PC-3 (cell line): ENCODE data around the gene ZNF41. TPM values are rescaled to one million over a fixed set of nuclear protein-coding genes. Genes with fewer than 3 reads are reported as not detected.

Source experiments
- ATAC-seq: fragments of 200-7000 bp; cut with Tn5 transposase; 2 replicates; pipeline ENCODE4 v1.9.1; 2020; ENCODE audit warnings: mild to moderate bottlenecking, moderate library complexity
- BruUV-seq: library from RNA; stranded (reverse); fragments of 400-500 nt; replicated peaks from 2 replicates; lab custom pipeline; 2021; lab: Mats Ljungman, UMichigan
- CTCF ChIA-PET: fragments of 300-600 bp; sonication (Branson Sonifier 250); formaldehyde crosslinking; loops from one replicate; lab custom pipeline; 2022; ENCODE audit warnings: antibody characterized with exemption; lab: Charles Lee
- POLR2A ChIA-PET: fragments of 300-600 bp; sonication (Branson Sonifier 250); formaldehyde crosslinking; loops from one replicate; lab custom pipeline; 2022; ENCODE audit warnings: antibody characterized with exemption; ENCODE audit not compliant: unreplicated experiment; lab: Charles Lee
- DNase-seq: peaks from one replicate; pipeline ENCODE4 v3.0.0-alpha.2; 2015
- H2AFZ ChIP-seq: fragments of 300-600 bp; sonication (generic); 2 replicates; pipeline ENCODE4 v1.6.0; 2016; ENCODE audit warnings: antibody characterized with exemption, low read length
- H3F3A ChIP-seq: fragments of 300-600 bp; sonication (generic); one replicate; pipeline ENCODE4 v1.6.0; 2017; ENCODE audit warnings: antibody characterized with exemption, low read length, control low read depth, mild to moderate bottlenecking; ENCODE audit not compliant: unreplicated experiment
- H3K27ac ChIP-seq: fragments of 300-600 bp; sonication (generic); 2 replicates; pipeline ENCODE4 v1.5.1; 2016; ENCODE audit warnings: mild to moderate bottlenecking, low read length
- H3K27me3 ChIP-seq: fragments of 300-600 bp; sonication (generic); 2 replicates; pipeline ENCODE4 v1.6.1; 2016; ENCODE audit warnings: low read length, mixed read lengths
- H3K36me3 ChIP-seq: fragments of 300-600 bp; sonication (generic); 2 replicates; pipeline ENCODE4 v1.6.1; 2016; ENCODE audit warnings: low read depth, mixed run types, low read length, mixed read lengths
- H3K4me1 ChIP-seq: fragments of 300-600 bp; sonication (generic); 2 replicates; pipeline ENCODE4 v1.5.1; 2016; ENCODE audit warnings: low read length; ENCODE audit not compliant: insufficient read depth
- H3K4me2 ChIP-seq: fragments of 300-600 bp; sonication (generic); 2 replicates; pipeline ENCODE4 v1.6.0; 2016; ENCODE audit warnings: low read length
- H3K4me3 ChIP-seq: fragments of 300-600 bp; sonication (generic); 2 replicates; pipeline ENCODE4 v1.5.1; 2016; ENCODE audit warnings: mild to moderate bottlenecking, low read length, mixed read lengths
- H3K79me2 ChIP-seq: fragments of 300-600 bp; sonication (generic); 2 replicates; pipeline ENCODE4 v1.6.1; 2017; ENCODE audit warnings: low read length, mixed read lengths
- H3K9ac ChIP-seq: fragments of 300-600 bp; sonication (generic); 2 replicates; pipeline ENCODE4 v1.6.0; 2016; ENCODE audit warnings: mild to moderate bottlenecking, low read length
- H3K9me2 ChIP-seq: fragments of 300-600 bp; sonication (generic); replicated peaks from 2 replicates; pipeline ENCODE4 v1.6.1; 2016; ENCODE audit warnings: mixed run types, low read length, mixed read lengths
- H3K9me3 ChIP-seq: fragments of 300-600 bp; sonication (generic); 2 replicates; pipeline ENCODE4 v1.6.1; 2016; ENCODE audit warnings: low read length, mixed read lengths
- H4K20me1 ChIP-seq: fragments of 300-600 bp; sonication (generic); 2 replicates; pipeline ENCODE4 v1.6.1; 2016; ENCODE audit warnings: low read length, mixed read lengths
- CTCF ChIP-seq: fragments of 300-600 bp; sonication (generic); conservative IDR thresholded peaks from 2 replicates; pipeline ENCODE4 v1.5.1; 2017; ENCODE audit warnings: antibody characterized with exemption, low read depth, mild to moderate bottlenecking, low read length
- EZH2 ChIP-seq: fragments of 300-600 bp; sonication (generic); IDR thresholded peaks from one replicate; pipeline ENCODE4 v1.6.1; 2017; ENCODE audit warnings: antibody characterized with exemption, mild to moderate bottlenecking, low read length; ENCODE audit not compliant: unreplicated experiment
- EZH2phosphoT487 ChIP-seq: fragments of 300-600 bp; sonication (generic); IDR thresholded peaks from 2 replicates; pipeline ENCODE4 v1.6.1; 2018; ENCODE audit warnings: mild to moderate bottlenecking, antibody characterized with exemption, low read length, borderline replicate concordance
- intact Hi-C: fragments of 100-400 bp; cut with micrococcal nuclease; formaldehyde crosslinking; loops from 2 replicates; pipeline ENCODE4 v1.9.0; 2023
- total RNA-seq: library from RNA; depleted of rRNA; stranded (reverse); fragments of >200 nt; gene quantifications from 2 replicates; pipeline ENCODE4 v1.2.3, GENCODE V29; 2014; rRNA removed

The ZNF41 gene
- total RNA-seq, 1 experiment from 2014 or later: 11.3 TPM

DNA sequence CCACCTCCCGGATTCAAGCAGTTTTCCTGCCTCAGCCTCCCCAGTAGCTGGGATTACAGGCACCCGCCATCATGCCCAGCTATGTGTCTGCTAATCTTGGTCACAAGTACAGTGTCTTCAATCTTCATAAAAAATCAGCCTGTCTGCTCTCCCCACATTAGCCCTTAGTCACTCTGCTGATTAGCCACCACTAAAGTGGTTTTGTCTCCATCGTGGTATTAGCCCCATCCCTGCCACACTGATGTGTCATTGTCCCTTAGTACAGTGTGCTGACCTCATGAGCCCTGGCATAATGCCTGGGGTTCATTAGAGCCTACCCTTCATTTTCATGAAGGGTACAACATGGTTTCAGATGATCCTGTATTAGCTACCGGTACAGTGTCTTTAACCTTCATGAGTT lies 62.8 kb downstream of the ZNF41 start:
- Histone ChIP-seq H3K36me3 (no peaks in the 10 kb centered on the region), H3K4me1 (no peaks in the 10 kb centered on the region), H3K9me3 (0 out of 2 replicates have a peak, but pooled peaks cover 3% of the 10 kb centered on the region), H3K79me2 (no peaks in the 10 kb centered on the region), H3K9ac (no peak overlapping the region), H3K27ac (no peak overlapping the region), H3K27me3 (no peaks in the 10 kb centered on the region), H3K4me2 (no peak overlapping the region), H3F3A (no peaks in the 10 kb centered on the region), H4K20me1 (no peaks in the 10 kb centered on the region), H3K4me3 (no peak overlapping the region), H2AFZ (no peak overlapping the region), H3K9me2 (no peaks in the 10 kb centered on the region)
- ChIA-PET CTCF (no interaction called here), POLR2A (no interaction called here)
- DNase-seq (no peak), ATAC-seq (no peak)
- TF ChIP-seq EZH2 (no peak), CTCF (no peak), EZH2phosphoT487 (no peak)
- intact Hi-C loops: no loop called here
- no TSS peak for BruUV-seq

- Histone ChIP-seq H3K4me3 (no peak overlapping the region), H3K4me1 (no peaks in the 10 kb centered on the region), H3K9ac (no peak overlapping the region), H2AFZ (no peak overlapping the region), H3K79me2 (no peaks in the 10 kb centered on the region), H3K9me3 (peaks cover 18% of the 10 kb centered on the region), H3K36me3 (no peaks in the 10 kb centered on the region; the same call in 1 of the 2 replicates), H3K4me2 (no peak overlapping the region), H3K27ac (no peak overlapping the region), H3F3A (no peaks in the 10 kb centered on the region), H4K20me1 (no peaks in the 10 kb centered on the region), H3K9me2 (no peaks in the 10 kb centered on the region), H3K27me3 (no peaks in the 10 kb centered on the region)
- intact Hi-C loops: no loop called here
- no TSS peak for BruUV-seq
- ChIA-PET CTCF (no interaction called here), POLR2A (no interaction called here)
- no peak for ATAC-seq
- no peak for DNase-seq
- TF ChIP-seq CTCF (no peak), EZH2phosphoT487 (no peak), EZH2 (no peak)
Measured at GRCh38 chrX:47413179-47413594, 69.8 kb downstream of the ZNF41 start.

Other genes with a start within 250 kb of the ZNF41 start
- gene ZNF157, start 112.6 kb downstream of the ZNF41 start, total RNA-seq: 0.07 and 0.12 TPM in 2 replicates
- 52.6 and 77.1 TPM in 2 replicates for gene ARAF, start 78.0 kb upstream of the ZNF41 start, total RNA-seq
- 207 and 222 TPM in 2 replicates for gene TIMP1, start 99.2 kb upstream of the ZNF41 start, total RNA-seq
- not detected in 2 replicates for gene SYN1, start 136.6 kb upstream of the ZNF41 start, total RNA-seq
- gene CFP, start 146.7 kb upstream of the ZNF41 start, total RNA-seq: 0.12 and 1.9 TPM in 2 replicates
- 59.0 and 63.1 TPM in 2 replicates for gene ELK1, start 167.3 kb upstream of the ZNF41 start, total RNA-seq
- 143 and 144 TPM in 2 replicates for gene UXT, start 176.0 kb upstream of the ZNF41 start, total RNA-seq